HG02973 (cell line): Measurements from ENCODE around the gene PPOX.
A peak's percentile ranks its signal among the peaks of the same experiment; 100 is the strongest.

ENCODE experiments used
- ATAC-seq: cut with Tn5 transposase; IDR thresholded peaks from one replicate; pipeline ENCODE4 v1.9.1; 2021; ENCODE audit warnings: moderate library complexity; ENCODE audit not compliant: unreplicated experiment

Gene PPOX

GRCh38 chr1:161175771-161176453 lies 9.7 kb downstream of the PPOX start:
- ATAC-seq: no peak

GRCh38 chr1:161176468-161177111 lies 10.4 kb downstream of the PPOX start:
- ATAC-seq: no peak

DNA sequence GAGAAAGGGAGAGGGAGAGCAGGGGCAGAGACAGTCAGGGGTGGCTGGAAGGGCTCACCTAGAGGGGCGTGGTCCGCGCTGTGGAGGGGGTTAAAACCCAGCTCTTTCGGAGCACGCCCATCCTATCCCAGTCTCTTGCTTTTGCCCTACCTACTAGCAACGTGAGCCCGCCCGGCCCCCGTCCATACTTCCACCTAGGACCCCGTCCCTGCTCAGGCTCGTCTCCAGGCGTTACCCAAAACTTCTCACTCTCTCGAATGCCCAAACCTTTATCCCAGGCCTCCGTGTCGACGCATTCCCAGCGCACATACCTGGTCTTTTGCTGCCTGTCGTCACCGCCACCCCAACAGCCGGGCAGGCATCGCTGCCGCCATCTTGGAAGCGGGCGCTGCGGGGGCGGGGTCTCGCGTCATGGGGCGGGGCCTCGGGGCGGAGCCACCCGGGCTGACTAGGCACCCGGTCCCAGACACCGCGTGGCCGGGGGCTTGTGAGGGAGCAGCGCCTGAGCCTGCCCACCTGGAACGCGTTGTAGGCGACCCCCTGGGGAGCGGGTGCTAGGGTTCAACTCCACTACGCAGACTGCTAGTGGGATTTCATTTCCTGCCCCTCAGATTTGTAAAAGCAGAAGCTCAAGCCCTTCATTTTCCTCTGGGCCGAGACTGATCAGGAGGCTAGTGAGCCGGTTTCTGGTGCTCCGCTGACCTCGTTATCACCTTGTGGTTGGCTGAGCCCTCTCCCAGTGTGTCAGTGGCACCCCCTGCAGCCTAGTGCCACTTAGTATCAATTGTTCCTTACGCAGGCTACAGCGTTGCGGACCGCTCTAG lies 11.1 kb downstream of the PPOX start, which contains the start of gene B4GALT3:
B4GALT3 (minus strand) TSS at position 396 of the 824 bp plus-strand sequence. CDS start 1,447 bp downstream, outside the sequence.
- ATAC-seq: peak; percentile 66

DNA sequence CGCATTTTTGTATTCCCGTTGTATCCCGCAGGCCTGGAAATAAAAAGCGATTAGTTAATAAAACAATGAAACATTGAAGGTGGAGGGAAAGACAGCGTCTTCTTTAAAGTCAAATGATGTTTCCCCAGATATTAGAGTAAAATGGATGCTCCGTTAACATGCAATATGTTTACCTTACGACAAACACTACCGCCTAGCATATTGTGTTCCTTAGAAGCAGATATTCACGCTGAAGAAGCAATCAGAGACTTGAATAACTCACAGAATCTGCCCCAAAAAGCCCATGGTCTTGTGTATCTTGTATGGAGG lies 11.7 kb downstream of the PPOX start:
- ATAC-seq: no peak

DNA sequence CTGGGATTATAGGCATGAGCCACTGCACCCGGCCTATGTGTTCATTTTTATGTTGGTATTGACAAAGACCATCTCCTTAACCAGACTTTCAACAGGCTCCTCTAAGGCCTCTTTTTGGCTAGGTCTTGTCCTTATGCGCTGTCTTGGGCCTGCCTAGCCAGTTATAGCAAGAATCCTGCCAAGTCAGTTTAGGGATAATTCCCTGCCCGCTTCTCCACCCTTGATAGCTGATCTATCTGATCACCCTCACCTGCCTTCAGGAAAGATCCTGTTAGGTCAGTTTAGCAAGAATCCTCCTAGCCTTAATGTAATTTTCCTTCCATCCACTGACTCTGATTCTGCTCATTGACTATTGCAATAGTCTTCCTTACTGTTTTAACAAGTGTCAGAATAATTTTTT lies 13.5 kb downstream of the PPOX start:
- ATAC-seq: no peak

DNA sequence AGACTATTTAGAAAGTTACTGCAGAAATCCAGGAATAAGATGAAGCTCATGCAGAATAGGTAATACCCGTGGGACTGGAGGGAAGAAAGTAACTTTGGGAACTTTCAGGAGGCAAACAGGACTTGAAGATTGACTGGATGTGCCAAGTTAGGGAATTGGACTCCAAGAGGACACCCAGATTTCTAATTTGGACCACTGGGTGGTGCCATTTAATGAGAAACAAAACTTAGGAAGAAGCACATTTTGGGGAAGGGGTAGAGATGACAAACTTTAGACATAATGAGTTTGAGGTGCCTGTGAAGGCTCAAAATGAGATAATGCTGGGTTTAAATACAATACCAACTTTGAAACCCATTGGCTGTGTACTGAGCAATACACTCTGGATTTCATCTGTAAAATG lies 14.4 kb downstream of the PPOX start:
- ATAC-seq: no peak

- peak; percentile 38 for ATAC-seq
These were observed 16.0 kb downstream of the PPOX start for GRCh38 chr1:161182214-161182613.

DNA sequence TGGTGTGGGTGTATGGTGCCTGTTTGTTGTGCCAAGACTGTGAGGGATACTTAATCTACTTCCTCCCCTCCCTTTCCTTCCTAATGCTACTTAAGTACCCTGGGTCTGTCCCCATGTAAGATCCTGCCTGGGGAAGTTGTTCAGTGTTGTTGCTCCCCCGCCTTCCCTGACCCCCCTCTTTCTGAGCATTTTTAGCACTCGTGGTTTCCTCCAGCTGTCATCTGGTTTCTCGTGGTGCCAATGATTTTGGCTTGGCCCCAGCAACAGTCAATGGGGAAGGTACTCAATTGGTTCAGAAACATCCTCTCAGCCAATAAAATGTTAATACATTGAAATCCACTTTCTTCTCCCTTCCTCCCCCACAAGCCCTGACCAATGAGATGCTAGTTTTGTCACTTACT lies 19.1 kb downstream of the PPOX start:
- ATAC-seq: peak; percentile 54

DNA sequence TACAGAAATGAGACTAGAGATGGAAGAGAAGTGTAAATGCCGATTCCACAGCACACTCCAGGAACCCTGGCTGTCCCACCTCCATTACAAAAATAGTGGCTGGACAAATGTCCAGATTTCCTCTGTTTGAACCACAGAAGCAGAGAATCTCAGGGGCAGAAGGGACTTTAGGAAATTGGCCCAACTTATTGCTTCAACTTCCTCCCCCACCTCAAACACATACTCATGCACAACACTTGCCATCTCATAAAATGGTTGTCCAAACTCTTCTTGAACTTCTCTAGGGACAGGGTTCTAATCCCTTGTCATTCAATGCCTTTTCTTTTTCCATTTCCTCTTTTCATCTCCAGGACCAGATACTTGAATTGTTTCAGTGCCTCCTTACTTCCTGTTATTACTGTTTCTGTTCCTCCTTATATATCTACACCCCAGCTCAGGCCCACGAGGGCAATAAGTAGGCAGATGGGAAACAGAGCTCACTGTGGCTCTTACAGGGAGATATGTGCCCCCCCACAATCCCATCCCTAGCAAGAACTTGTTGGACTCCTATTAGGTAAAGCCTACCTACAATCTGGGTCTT lies 19.6 kb downstream of the PPOX start:
- ATAC-seq: peak; percentile 34

DNA sequence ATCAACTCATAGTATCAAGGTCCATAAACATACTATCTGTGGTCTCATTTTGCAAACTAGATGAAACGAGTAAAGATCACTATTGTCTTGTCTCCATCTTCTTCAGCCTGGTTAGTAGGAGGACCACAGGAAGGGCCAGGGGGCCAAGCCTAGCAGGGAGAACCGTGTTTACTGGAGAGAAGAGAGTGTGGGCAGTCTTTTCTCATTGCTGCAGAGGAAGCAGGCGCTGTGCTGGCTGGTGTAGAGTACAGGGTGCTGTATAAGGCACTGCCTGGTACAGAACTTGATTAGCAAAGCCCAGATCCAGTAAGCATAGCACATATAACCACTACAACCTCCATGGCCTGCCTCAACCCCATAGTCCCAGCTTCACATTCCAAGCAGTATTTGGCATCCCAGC lies 21.1 kb downstream of the PPOX start:
- ATAC-seq: no peak

- no peak for ATAC-seq
These were observed 22.2 kb downstream of the PPOX start for GRCh38 chr1:161188381-161188780.

DNA sequence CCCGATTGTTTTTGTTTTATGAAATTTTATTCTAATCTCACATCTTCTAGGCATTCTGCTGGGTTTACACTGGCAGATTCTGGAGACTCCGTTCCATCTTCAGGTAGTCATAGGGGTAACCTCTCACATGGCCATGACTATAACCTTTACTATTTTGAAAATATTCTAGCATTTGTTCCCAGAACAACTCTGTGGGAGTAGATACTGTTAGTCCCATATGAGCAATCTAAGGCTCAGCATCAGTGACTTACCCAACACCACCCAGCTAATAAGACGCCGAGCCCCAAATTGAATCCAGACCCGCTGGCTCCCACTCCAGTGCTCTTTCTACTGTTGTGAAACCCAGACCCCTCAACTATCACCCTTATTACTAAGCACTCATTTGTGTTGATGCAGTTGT lies 22.8 kb downstream of the PPOX start:
- ATAC-seq: no peak

DNA sequence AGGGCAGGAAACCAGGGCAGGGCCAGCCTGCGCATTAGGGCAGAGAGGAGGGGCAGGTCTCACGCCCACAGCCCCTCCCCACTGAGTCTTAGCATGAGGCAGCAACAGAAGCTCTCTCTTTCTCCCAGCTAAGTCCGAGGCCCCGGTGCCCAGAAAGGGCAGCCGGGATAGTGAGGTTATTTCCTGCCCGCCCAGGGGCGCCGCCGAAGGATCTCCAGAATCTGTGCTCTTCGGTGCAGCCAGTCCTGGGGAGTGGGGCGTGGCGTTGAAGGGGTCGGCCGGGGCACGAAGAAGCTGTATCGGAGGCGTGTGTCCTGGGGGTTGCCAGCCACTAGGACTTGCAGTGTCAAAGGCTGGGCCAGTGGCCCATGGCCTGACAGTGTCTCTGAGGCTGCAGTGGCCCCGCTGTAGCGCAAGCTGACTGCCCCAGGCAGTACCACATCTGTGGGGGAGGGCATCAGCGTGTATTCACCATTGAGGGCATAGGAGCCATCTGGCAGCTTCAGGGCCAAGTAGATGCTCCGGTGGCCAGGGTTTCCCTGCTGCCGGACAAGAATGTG lies 24.8 kb downstream of the PPOX start:
- ATAC-seq: no peak

DNA sequence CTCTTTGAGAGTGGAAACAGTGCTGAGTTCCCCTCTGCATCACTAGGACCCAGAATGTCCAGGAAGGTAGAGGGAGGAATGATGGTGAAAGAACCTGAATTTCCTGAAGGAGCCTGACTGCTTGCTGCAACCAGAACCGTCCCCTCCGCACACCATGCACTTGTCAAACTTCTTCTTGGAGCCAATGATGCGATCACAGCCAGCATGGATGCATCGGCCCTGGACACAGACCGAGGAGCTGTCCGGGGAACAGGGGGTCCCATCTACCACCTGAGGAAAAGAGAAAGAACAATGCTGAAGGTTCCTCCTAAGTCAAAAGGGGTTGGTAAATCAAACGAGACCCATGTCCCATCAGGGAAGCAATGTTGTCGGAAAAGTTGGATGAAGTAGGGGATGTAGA lies 25.7 kb downstream of the PPOX start:
- no peak for ATAC-seq

DNA sequence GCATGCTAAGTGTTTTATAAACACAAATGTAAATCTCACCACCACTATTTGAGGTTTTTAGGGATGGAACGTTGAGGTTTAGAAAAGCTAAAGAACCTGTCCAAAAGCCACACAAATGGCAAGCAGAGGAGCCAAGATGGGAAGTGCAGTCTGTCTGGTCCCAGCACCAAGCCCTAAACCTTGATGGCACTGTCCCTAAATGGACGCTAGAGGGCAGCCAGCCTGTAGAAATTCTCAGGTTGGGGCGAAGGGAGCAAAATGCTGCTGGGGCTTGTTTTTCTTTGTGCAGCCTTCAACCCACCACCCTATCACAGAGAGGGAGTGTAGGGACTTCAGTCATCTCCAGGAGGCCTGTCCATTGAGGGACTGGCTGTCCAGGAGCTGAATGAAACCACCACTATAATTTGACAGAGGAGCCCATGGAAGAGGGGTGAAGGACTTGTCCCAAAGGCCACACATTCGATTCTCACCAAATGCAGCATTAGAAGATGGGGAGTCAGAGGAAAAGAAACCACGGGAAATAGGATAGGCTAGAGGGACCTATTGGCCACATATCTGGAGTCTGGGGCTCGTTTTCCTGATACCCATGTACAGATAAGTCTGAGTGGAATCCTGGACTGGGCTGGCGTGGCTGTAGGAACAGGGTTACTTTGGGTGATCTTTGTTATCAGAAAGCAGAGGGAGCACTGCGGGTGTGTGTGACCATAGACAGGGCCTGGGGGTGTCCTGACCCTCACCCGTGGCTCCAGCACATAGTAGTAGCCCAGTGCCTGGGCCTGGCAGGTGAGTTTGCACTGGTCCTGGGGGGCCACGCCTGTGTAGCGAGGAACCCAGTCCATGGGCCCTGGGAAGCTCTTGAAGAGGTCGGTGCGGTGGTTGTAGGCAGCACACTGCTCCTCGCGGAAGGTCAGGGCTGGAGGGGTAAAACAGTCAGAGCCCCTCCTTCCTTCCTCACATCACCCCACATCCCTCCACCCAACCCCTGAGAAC lies 26.5 kb downstream of the PPOX start:
- peak; percentile 66 for ATAC-seq

GRCh38 chr1:161193561-161194235 lies 27.5 kb downstream of the PPOX start:
- no peak for ATAC-seq

GRCh38 chr1:161195171-161195570 lies 28.9 kb downstream of the PPOX start:
- ATAC-seq: no peak

DNA sequence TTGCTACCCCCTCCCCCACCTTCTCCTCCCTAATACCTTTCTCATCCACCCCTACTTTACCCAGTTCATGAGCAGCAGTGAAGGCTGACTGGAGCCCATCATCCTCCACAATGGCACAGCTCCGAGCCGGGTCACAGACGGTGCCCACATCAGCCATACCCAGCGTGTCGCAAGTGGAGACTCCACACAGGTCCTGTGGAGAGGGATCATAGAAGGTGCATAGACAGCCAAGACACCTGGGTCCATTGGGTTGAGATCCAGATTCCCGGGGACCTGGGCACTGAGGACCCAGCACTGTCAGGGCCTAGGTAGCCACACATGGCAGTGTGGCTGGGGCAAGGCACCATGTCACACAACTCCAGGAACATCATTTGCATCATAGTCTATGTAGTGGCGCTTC lies 29.9 kb downstream of the PPOX start:
- ATAC-seq: no peak
